Measurements from ENCODE around the gene RAP2A.

RAP2A gene

GRCh38 chr13:97401421-97401820 lies 32.5 kb upstream of the RAP2A start:
- H4K20me1 ChIP-seq (ENCODE audit: insufficient read depth, low read length), result no peaks in the 10 kb centered on the region
- TF ChIP-seq, protein P1, sequence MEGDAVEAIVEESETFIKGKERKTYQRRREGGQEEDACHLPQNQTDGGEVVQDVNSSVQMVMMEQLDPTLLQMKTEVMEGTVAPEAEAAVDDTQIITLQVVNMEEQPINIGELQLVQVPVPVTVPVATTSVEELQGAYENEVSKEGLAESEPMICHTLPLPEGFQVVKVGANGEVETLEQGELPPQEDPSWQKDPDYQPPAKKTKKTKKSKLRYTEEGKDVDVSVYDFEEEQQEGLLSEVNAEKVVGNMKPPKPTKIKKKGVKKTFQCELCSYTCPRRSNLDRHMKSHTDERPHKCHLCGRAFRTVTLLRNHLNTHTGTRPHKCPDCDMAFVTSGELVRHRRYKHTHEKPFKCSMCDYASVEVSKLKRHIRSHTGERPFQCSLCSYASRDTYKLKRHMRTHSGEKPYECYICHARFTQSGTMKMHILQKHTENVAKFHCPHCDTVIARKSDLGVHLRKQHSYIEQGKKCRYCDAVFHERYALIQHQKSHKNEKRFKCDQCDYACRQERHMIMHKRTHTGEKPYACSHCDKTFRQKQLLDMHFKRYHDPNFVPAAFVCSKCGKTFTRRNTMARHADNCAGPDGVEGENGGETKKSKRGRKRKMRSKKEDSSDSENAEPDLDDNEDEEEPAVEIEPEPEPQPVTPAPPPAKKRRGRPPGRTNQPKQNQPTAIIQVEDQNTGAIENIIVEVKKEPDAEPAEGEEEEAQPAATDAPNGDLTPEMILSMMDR (IDR thresholded peaks at IDR 0.05; ENCODE audit: low read length), result no peak
- TF ChIP-seq EZH2phosphoT487 (IDR thresholded peaks at IDR 0.05; ENCODE audit: low read length) (no peak), EZH2 (optimal IDR thresholded peaks at IDR 0.05; ENCODE audit: low read depth, low read length) (no peak)
- no peak overlapping the region for H3K27ac ChIP-seq (ENCODE audit: low read length)
- no peak overlapping the region for H2AFZ ChIP-seq (ENCODE audit: low read length)
- no peak overlapping the region for H3K4me2 ChIP-seq (ENCODE audit: low read depth, low read length)
- no peaks in the 10 kb centered on the region for H3F3A ChIP-seq (ENCODE audit: insufficient read depth, low read length)
- no peak for DNase-seq
- no peaks in the 10 kb centered on the region for H3K4me1 ChIP-seq (ENCODE audit: low read length)
- H3K9me3 ChIP-seq (replicated peaks; ENCODE audit: insufficient read depth, low read length), result no peaks in the 10 kb centered on the region
- H3K9ac ChIP-seq (ENCODE audit: low read length), result no peak overlapping the region
- H3K79me2 ChIP-seq (ENCODE audit: low read length), result no peaks in the 10 kb centered on the region
- no peaks in the 10 kb centered on the region for H3K27me3 ChIP-seq (replicated peaks; ENCODE audit: insufficient read depth, low read length)
- H3K4me3 ChIP-seq (ENCODE audit: low read length), result no peak overlapping the region
- H3K36me3 ChIP-seq (replicated peaks; ENCODE audit: insufficient read depth, low read length), result no peaks in the 10 kb centered on the region
- H3K9me2 ChIP-seq (replicated peaks; ENCODE audit: insufficient read depth, low read length), result no peaks in the 10 kb centered on the region

DNA sequence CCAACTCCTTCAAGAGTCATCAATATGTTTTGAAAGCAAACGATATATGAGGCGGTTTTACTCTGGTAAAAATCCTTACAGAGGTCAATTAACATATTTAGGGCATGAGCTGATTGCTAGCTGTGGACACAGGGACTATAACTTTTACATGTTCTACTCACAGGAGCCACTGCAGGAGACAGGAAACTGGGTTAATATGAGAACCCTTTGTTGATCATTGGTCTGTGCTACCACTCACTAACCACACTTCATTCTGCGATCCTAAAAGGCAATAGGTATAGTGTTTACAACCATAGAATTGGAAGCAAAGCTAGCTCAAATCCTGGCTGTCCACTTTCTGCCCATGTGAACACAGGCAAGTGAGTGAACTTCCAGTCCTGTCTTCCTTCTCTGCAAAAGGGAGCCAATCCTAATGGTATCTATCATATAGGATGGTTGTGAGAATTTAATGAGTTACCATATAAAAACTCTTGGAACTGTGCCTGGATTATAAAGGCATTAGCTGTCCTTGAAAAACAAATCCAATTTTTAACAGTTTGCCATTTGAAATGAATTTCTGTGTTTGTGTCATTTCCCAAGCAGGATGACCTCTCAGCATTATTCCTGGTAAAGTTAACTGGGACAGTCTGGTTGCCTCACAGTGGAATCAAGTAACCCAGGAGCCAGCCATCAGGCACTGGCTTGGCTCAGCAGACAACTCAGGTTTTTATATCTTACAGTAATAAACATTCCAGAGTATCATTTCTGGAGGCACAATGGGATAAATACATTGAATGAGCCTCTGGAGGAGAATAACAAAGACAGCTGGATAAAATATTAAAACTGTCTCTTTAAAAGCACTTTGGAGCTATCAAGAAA lies 29.8 kb upstream of the RAP2A start:
- Histone ChIP-seq H3K4me2 (ENCODE audit: low read depth, low read length) (no peak overlapping the region), H3K27me3 (replicated peaks; ENCODE audit: insufficient read depth, low read length) (no peaks in the 10 kb centered on the region), H3K36me3 (replicated peaks; ENCODE audit: insufficient read depth, low read length) (no peaks in the 10 kb centered on the region), H4K20me1 (ENCODE audit: insufficient read depth, low read length) (no peaks in the 10 kb centered on the region), H3K27ac (ENCODE audit: low read length) (no peak overlapping the region), H3K4me1 (ENCODE audit: low read length) (no peaks in the 10 kb centered on the region), H3K79me2 (ENCODE audit: low read length) (no peaks in the 10 kb centered on the region), H3K9ac (ENCODE audit: low read length) (no peak overlapping the region), H3K4me3 (ENCODE audit: low read length) (no peak overlapping the region), H3K9me3 (replicated peaks; ENCODE audit: insufficient read depth, low read length) (no peaks in the 10 kb centered on the region), H3F3A (ENCODE audit: insufficient read depth, low read length) (no peaks in the 10 kb centered on the region), H3K9me2 (replicated peaks; ENCODE audit: insufficient read depth, low read length) (no peaks in the 10 kb centered on the region), H2AFZ (ENCODE audit: low read length) (no peak overlapping the region)
- no peak for DNase-seq
- TF ChIP-seq EZH2 (optimal IDR thresholded peaks at IDR 0.05; ENCODE audit: low read depth, low read length), result no peak

DNA sequence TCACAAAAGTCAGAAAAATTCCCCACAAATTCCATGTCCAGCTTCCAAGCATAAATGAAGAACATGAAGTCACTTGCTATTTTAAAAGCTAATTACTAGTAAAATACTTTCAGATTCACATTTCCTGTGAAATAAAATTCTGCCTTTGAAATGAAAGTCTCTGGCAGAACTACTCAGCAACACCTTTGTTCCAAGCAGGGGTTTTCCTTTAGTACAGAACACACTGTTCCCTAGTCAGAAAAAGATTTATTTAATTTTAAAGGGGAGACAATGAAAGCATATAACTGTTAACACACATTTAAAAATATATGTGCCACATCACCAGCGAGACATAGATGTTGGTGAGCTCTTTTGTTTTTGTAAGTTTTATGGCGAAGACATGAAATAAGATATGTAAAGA lies 26.4 kb upstream of the RAP2A start:
- Histone ChIP-seq H2AFZ (ENCODE audit: low read length) (no peak overlapping the region), H3K9ac (ENCODE audit: low read length) (no peak overlapping the region), H4K20me1 (ENCODE audit: insufficient read depth, low read length) (no peaks in the 10 kb centered on the region), H3K27ac (ENCODE audit: low read length) (no peak overlapping the region), H3K4me2 (ENCODE audit: low read depth, low read length) (no peak overlapping the region), H3K36me3 (replicated peaks; ENCODE audit: insufficient read depth, low read length) (no peaks in the 10 kb centered on the region), H3F3A (ENCODE audit: insufficient read depth, low read length) (no peaks in the 10 kb centered on the region), H3K9me3 (replicated peaks; ENCODE audit: insufficient read depth, low read length) (no peaks in the 10 kb centered on the region), H3K4me3 (ENCODE audit: low read length) (no peak overlapping the region), H3K79me2 (ENCODE audit: low read length) (no peaks in the 10 kb centered on the region), H3K9me2 (replicated peaks; ENCODE audit: insufficient read depth, low read length) (no peaks in the 10 kb centered on the region), H3K27me3 (replicated peaks; ENCODE audit: insufficient read depth, low read length) (no peaks in the 10 kb centered on the region), H3K4me1 (ENCODE audit: low read length) (no peaks in the 10 kb centered on the region)
- TF ChIP-seq, protein P1 (IDR thresholded peaks at IDR 0.05; ENCODE audit: low read length), result no peak
- TF ChIP-seq EZH2 (optimal IDR thresholded peaks at IDR 0.05; ENCODE audit: low read depth, low read length) (no peak), EZH2phosphoT487 (IDR thresholded peaks at IDR 0.05; ENCODE audit: low read length) (no peak)
- DNase-seq, result no peak

DNA sequence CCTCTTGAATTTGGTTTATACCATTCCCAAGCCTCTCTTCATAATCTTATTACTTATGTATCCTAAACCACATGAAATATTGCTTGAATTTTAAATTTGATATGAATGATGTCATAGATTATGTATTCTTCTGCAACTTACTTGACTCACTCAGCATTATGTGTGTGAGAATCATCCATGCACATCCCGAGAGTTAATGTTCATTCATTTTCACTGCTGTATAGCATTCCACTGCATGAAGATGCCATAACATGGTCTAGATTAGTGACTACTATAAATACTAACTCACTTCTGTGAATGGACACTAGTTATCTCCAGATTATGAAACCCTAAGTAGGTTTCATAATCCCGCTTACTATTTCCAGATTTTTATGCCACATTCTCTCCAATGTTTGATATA lies 25.0 kb upstream of the RAP2A start:
- Histone ChIP-seq H3K27me3 (replicated peaks; ENCODE audit: insufficient read depth, low read length) (no peaks in the 10 kb centered on the region), H3F3A (ENCODE audit: insufficient read depth, low read length) (no peaks in the 10 kb centered on the region), H3K9me3 (replicated peaks; ENCODE audit: insufficient read depth, low read length) (no peaks in the 10 kb centered on the region), H3K4me1 (ENCODE audit: low read length) (no peaks in the 10 kb centered on the region), H3K4me2 (ENCODE audit: low read depth, low read length) (no peak overlapping the region), H4K20me1 (ENCODE audit: insufficient read depth, low read length) (no peaks in the 10 kb centered on the region), H3K4me3 (ENCODE audit: low read length) (no peak overlapping the region), H3K9me2 (replicated peaks; ENCODE audit: insufficient read depth, low read length) (no peaks in the 10 kb centered on the region), H3K9ac (ENCODE audit: low read length) (no peak overlapping the region), H3K27ac (ENCODE audit: low read length) (no peak overlapping the region), H3K36me3 (replicated peaks; ENCODE audit: insufficient read depth, low read length) (no peaks in the 10 kb centered on the region), H2AFZ (ENCODE audit: low read length) (no peak overlapping the region), H3K79me2 (ENCODE audit: low read length) (no peaks in the 10 kb centered on the region)
- DNase-seq, result no peak
- TF ChIP-seq EZH2 (optimal IDR thresholded peaks at IDR 0.05; ENCODE audit: low read depth, low read length) (no peak), EZH2phosphoT487 (IDR thresholded peaks at IDR 0.05; ENCODE audit: low read length) (no peak)
- TF ChIP-seq, protein P1 (IDR thresholded peaks at IDR 0.05; ENCODE audit: low read length), result no peak
